HG03432 (cell line): ENCODE data around the gene TMEM266.

Experiments
- ATAC-seq: cut with Tn5 transposase; IDR thresholded peaks from one replicate; pipeline ENCODE4 v1.9.1; 2021; ENCODE audit warnings: mild to moderate bottlenecking, moderate library complexity; ENCODE audit not compliant: unreplicated experiment

Gene TMEM266

GRCh38 chr15:76179023-76179422 is 119.2 kb downstream of the TMEM266 start:
- no peak for ATAC-seq

- no peak for ATAC-seq
These were observed 120.5 kb downstream of the TMEM266 start for GRCh38 chr15:76180321-76180720.

DNA sequence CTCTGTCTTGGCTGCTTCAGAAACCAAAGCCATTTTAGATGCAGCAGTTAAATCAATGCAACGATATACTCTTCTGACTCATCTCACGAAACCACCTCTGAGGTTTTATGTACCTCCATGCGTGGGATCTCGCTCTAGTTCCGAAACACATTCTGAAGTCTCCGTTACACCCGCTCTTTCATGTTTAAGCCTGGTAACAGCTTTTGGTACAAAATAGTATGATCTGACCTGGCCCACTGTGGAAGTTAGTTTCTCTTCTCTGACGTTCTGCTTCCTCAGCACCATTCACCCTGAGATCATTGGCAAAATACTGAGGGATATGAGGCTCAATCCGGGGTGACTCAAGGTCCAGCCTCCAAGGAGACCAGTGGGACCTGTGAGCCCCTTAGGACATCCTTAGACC is 121.9 kb downstream of the TMEM266 start:
- ATAC-seq: no peak

DNA sequence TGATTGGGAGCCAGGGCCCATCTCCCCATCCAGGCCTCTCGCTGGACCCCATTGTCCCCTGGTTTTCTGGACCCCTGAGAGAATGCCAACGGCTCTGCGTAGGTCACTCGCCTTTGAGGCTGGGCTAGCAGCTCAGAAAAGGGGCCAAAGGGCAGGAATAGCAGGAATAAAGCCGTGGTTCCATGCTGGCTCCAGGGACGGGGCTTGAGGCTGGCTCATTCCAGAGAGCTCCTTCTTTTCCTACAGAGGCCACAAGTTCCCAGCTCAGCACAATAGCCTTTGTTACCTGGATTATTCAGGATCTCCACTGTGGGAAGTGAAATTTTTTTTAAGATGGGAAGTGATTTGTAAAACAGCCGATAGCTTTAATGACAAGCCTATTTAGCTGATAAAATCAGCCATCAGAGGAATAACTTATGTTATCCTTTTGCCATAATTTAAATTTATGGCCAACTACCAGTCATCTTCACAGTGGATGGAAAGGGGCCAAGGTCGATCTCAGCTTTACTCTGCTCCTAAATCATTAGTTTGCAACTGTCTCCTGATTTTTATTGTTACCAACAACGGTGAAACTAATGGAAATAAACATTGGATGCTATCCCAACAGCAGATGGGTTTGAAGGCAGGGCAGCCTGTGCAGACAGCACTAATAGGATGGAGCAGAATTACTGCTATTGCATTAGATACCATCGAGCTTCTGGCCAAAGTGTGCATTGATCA is 124.3 kb downstream of the TMEM266 start:
- no peak for ATAC-seq

- no peak for ATAC-seq
These were observed 124.9 kb downstream of the TMEM266 start for GRCh38 chr15:76184650-76185035.

DNA sequence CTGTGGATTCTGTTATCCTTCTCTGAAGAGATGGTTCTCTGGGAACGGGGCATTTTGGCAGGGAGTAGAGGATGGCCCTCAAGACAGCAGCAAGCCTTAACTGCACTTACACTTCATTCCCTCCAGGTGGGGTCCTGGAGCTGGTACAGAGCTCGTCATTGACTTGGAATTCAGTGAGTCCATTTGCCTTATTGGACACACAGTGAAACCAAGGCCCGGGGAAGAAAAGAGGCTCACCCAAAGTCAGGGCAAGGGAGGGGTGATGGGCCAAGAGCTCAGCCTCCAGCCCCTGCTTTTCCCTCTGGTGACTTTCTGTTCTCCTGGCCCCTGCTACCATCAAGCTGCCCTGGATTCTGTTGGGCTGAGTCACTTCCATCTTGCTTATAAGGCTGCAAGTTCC is 125.9 kb downstream of the TMEM266 start:
- ATAC-seq: no peak

DNA sequence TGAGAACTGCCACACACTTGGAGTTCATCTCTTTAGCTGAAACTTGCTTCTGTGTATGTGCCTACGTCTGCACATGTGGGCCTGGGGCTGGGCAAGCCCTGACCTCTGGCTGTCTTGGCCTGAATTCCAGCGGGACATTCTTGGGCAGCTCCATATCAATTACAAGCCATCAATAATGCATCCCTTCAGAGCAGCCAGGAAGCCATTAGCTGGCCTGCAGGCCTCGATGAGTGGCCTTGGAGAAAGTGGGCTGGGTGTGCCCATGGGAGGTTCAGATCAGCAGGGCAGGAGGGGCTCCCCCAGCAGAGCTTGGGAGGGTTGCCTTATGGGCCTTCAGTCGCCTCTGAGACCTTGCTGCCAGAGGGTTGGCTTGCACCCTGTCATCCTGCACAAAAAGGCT is 127.4 kb downstream of the TMEM266 start:
- ATAC-seq: no peak

- ATAC-seq: no peak
These were observed 129.3 kb downstream of the TMEM266 start for GRCh38 chr15:76189106-76189505.

DNA sequence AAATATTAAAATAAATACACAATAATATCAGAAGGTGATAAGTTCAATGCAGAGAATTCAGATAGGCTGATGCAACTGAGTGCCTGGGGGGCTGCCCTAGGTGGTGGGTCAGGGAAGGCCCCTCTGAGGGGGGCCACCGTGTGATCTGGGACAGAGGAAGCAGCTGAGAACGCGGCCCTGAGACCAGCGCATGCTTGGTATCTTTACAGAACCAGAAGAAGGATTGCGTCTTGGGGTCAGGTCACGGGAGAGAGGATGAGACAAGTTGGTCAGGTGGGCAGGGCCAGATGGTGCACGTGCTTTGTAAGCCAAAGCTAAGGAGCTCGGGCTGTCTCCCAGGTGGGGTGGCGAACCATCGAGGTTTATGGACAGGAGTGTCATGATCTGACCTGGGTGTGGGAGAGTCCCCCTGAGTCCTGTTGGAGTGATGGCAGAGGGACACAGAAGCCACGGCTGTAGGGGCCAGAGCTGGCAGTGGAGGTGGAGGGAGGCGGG is 130.3 kb downstream of the TMEM266 start:
- no peak for ATAC-seq

DNA sequence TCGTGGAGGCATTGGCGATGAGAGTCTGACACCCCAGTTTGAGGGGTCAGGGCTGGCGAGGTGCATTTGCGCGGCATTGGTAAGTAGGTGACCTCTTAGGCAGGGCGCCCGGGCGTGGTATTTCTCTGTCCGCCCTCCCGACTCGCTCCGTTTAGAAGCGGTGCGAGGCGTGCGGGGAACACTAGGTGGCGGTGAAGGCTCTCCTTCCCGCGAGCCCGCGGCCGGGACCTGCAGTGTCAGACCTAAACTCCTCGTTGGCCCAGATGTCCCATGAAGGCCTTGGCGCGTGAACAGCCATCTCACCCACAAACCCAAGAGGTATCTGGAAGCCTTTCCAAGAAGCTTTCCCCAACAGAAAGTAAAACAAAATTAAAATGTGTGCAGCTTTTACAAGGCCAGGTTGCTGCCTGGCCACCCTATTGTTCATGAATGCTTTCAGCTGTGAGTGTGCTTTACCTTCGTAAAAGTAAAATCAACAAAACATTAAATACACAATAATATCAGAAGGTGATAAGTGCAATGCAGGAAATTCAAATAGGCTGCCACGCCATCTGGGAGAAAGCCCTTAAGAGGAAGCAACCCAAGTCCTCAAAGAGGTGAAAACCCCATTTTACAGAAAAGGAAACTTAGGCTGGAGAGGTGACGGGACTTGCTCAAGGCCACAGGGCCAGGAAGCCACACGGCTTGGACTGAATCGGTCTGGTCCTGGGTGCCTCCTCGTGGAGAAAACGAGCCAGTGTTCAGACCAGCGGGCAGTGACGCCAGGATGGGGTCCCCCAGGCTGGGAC is 131.2 kb downstream of the TMEM266 start:
- ATAC-seq: peak; percentile 78

- ATAC-seq: no peak
These were observed 131.9 kb downstream of the TMEM266 start for GRCh38 chr15:76191539-76192244.

GRCh38 chr15:76192715-76193114 is 132.9 kb downstream of the TMEM266 start:
- no peak for ATAC-seq

DNA sequence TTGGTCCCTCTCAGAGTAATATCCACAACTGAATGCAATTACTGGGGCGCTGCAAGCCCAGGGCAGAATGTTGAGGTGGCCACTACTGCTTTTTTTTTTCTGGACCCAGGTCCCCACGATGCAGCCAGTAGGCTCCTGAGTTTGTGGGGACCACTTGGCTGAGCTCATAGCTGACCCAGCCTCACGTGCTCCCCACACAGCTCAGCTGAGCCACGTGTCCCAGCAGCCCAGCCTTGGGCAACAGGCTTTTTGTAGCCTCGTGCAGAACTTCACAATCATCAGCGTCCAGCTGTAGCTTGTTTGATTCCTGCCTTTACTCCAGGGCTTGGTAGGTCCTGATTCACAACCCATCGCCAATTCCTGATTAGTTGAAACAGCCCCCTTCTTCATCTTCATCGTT is 134.1 kb downstream of the TMEM266 start:
- ATAC-seq: no peak

- no peak for ATAC-seq
These were observed 135.9 kb downstream of the TMEM266 start for GRCh38 chr15:76195506-76196268.

GRCh38 chr15:76196269-76197231 is 136.8 kb downstream of the TMEM266 start:
- no peak for ATAC-seq

- no peak for ATAC-seq
These were observed 138.1 kb downstream of the TMEM266 start for GRCh38 chr15:76197703-76198455.

GRCh38 chr15:76198456-76199105 is 138.8 kb downstream of the TMEM266 start:
- no peak for ATAC-seq
